HepG2 (cell line): ENCODE data around the gene REC114. TPM values are rescaled to one million over a fixed set of nuclear protein-coding genes. Genes with fewer than 3 reads are reported as not detected.

ENCODE experiments used
- ATAC-seq: fragments of 200-7000 bp; cut with Tn5 transposase; 3 replicates; pipeline ENCODE4 v1.9.1; 2020; ENCODE audit warnings: mild to moderate bottlenecking, moderate library complexity
- BruUV-seq: library from RNA; stranded (reverse); fragments of 400-500 nt; replicated peaks from 2 replicates; lab custom pipeline; 2021; lab: Mats Ljungman, UMichigan
- CTCF ChIA-PET: fragments of 300-600 bp; formaldehyde crosslinking; extraction: SDS; loops from one replicate; lab custom pipeline; 2021; ENCODE audit warnings: low total read pairs, inconsistent platforms, low intra/inter-chr PET ratio; lab: Yijun Ruan, JAX
- POLR2A ChIA-PET: fragments of 350-600 bp; sonication (Branson Sonifier 250); formaldehyde crosslinking; loops from one replicate; lab custom pipeline; 2020; ENCODE audit warnings: antibody characterized with exemption, inconsistent platforms; lab: Yijun Ruan, JAX
- DNase-seq: peaks from one replicate; pipeline ENCODE4 v3.0.0-alpha.2; 2015; ENCODE audit warnings: low spot score
- FAIRE-seq: peaks from 3 replicates; lab custom pipeline; 2011; peaks lifted over from hg19 to GRCh38; lab: Jason Lieb, UNC
- H2AFZ ChIP-seq: one replicate; pipeline ENCODE4 v1.6.1; 2011; ENCODE audit warnings: low read length, inconsistent platforms
- H3K27ac ChIP-seq: fragments of 300-600 bp; 3 replicates; pipeline ENCODE4 v1.8.0; 2011; ENCODE audit warnings: mixed run types, mild to moderate bottlenecking, mixed read lengths, low read length, inconsistent platforms; ENCODE audit not compliant: insufficient read depth; ENCODE audit errors: extremely low read length
- H3K27me3 ChIP-seq, 2 experiments: fragments of 200-600 bp in 1 of 2; 2 replicates in 1 of 2; 3 replicates in 1 of 2; pipeline versions ENCODE4 v1.6.0 to v1.8.0; 2011; ENCODE audit warnings: low read length in 2 of 2, mild to moderate bottlenecking in 2 of 2, moderate library complexity in 2 of 2, inconsistent platforms in 1 of 2; ENCODE audit not compliant: insufficient read depth in 2 of 2, control insufficient read depth in 1 of 2
- H3K36me3 ChIP-seq, 2 experiments: fragments of 200-600 bp in 1 of 2; replicated peaks in 1 of 2; 2 replicates in 1 of 2; 3 replicates in 1 of 2; pipeline versions ENCODE4 v1.5.1 to v1.8.0; 2011; ENCODE audit warnings: low read length in 2 of 2, inconsistent platforms in 1 of 2; ENCODE audit not compliant: insufficient read depth in 2 of 2, control insufficient read depth in 1 of 2
- H3K4me1 ChIP-seq: 2 replicates; pipeline ENCODE4 v1.5.1; 2012; ENCODE audit warnings: low read length, inconsistent platforms; ENCODE audit not compliant: insufficient read depth
- H3K4me2 ChIP-seq: 2 replicates; pipeline ENCODE4 v1.6.0; 2011; ENCODE audit warnings: low read depth, low read length, inconsistent platforms
- H3K4me3 ChIP-seq, 3 experiments: fragments of 200-600 bp in 1 of 3; sonication (generic), shearing (Covaris generic) in 1 of 3; replicated peaks in 1 of 3; 2 replicates each; pipeline ENCODE4 v1.5.1; 2011 to 2016; ENCODE audit warnings: low read length in 3 of 3, inconsistent platforms in 2 of 3, low read depth in 2 of 3, mild to moderate bottlenecking in 2 of 3, control low read depth in 1 of 3, mixed read lengths in 1 of 3; ENCODE audit not compliant: insufficient read depth in 1 of 3
- H3K79me2 ChIP-seq: one replicate; pipeline ENCODE4 v1.6.1; 2011; ENCODE audit warnings: low read length, inconsistent platforms; ENCODE audit not compliant: insufficient read depth
- H3K9ac ChIP-seq: 2 replicates; pipeline ENCODE4 v1.6.0; 2011; ENCODE audit warnings: mild to moderate bottlenecking, low read depth, low read length, inconsistent platforms; ENCODE audit not compliant: insufficient read depth
- H3K9me3 ChIP-seq: 2 replicates; pipeline ENCODE4 v1.5.1; 2012; ENCODE audit warnings: mild to moderate bottlenecking, low read length
- H4K20me1 ChIP-seq: 2 replicates; pipeline ENCODE4 v1.6.0; 2011; ENCODE audit warnings: inconsistent platforms, mild to moderate bottlenecking, low read length, moderate library complexity; ENCODE audit not compliant: insufficient read depth
- DZIP1 ChIP-seq: sonication (generic); formaldehyde crosslinking; IDR thresholded peaks from 2 replicates; pipeline ENCODE4 v1.5.0; 2020; ENCODE audit warnings: mild to moderate bottlenecking, missing genetic modification reagents
- GATAD2A ChIP-seq: IDR thresholded peaks from 2 replicates; pipeline ENCODE4 v1.6.1; 2016
- GLI4 ChIP-seq: sonication (generic); formaldehyde crosslinking; IDR thresholded peaks from 2 replicates; pipeline ENCODE4 v1.5.1; 2020; ENCODE audit warnings: missing genetic modification reagents, mild to moderate bottlenecking, moderate library complexity, borderline replicate concordance
- HHEX ChIP-seq: IDR thresholded peaks from 2 replicates; pipeline ENCODE4 v1.6.1; 2016; ENCODE audit warnings: control low read depth
- HINFP ChIP-seq: sonication (generic); formaldehyde crosslinking; IDR thresholded peaks from 2 replicates; pipeline ENCODE4 v1.4.0; 2020; ENCODE audit warnings: low read depth, mild to moderate bottlenecking, missing genetic modification reagents
- HNF4A ChIP-seq: sonication (generic); formaldehyde crosslinking; IDR thresholded peaks from 2 replicates; pipeline ENCODE4 v1.4.0; 2020; ENCODE audit warnings: missing genetic modification reagents
- ISL2 ChIP-seq: sonication (generic); formaldehyde crosslinking; IDR thresholded peaks from 2 replicates; pipeline ENCODE4 v1.5.0; 2020; ENCODE audit warnings: missing genetic modification reagents
- NKX3-1 ChIP-seq: sonication (generic); formaldehyde crosslinking; IDR thresholded peaks from 2 replicates; pipeline ENCODE4 v1.5.0; 2020; ENCODE audit warnings: missing genetic modification reagents
- RBM22 ChIP-seq: fragments of 200-400 bp; formaldehyde crosslinking; optimal IDR thresholded peaks from 2 replicates; pipeline ENCODE3; 2017; ENCODE audit warnings: mild to moderate bottlenecking, low read length, moderate library complexity
- SNAI1 ChIP-seq: sonication (generic); formaldehyde crosslinking; IDR thresholded peaks from 2 replicates; pipeline ENCODE4 v1.5.0; 2020; ENCODE audit warnings: mild to moderate bottlenecking, missing genetic modification reagents, borderline replicate concordance
- TOPORS ChIP-seq: sonication (generic); formaldehyde crosslinking; IDR thresholded peaks from 2 replicates; pipeline ENCODE4 v1.8.0; 2023; ENCODE audit warnings: mild to moderate bottlenecking, missing genetic modification reagents
- ZFP1 ChIP-seq: IDR thresholded peaks from 2 replicates; pipeline ENCODE4 v1.6.1; 2016
- ZFP90 ChIP-seq: sonication (generic); formaldehyde crosslinking; IDR thresholded peaks from 2 replicates; pipeline ENCODE4 v1.8.0; 2022; ENCODE audit warnings: missing genetic modification reagents, mild to moderate bottlenecking, inconsistent platforms, borderline replicate concordance
- ZNF12 ChIP-seq: sonication (generic); formaldehyde crosslinking; IDR thresholded peaks from 2 replicates; pipeline ENCODE4 v1.5.0; 2020; ENCODE audit warnings: missing genetic modification reagents
- ZNF737 ChIP-seq: sonication (generic); formaldehyde crosslinking; IDR thresholded peaks from 2 replicates; pipeline ENCODE4 v1.5.0; 2020; ENCODE audit warnings: missing genetic modification reagents, mild to moderate bottlenecking, borderline replicate concordance
- ZNF749 ChIP-seq: sonication (generic); formaldehyde crosslinking; IDR thresholded peaks from 2 replicates; pipeline ENCODE4 v1.8.0; 2022; ENCODE audit warnings: mild to moderate bottlenecking, missing genetic modification reagents, moderate library complexity, borderline replicate concordance
- WGBS: methylation state at CpG from one replicate; pipeline ENCODE4 v1.1.6; 2017; ENCODE audit warnings: low lambda C conversion rate; 5-methylcytosine and 5-hydroxymethylcytosine counted together
- in situ Hi-C: cut with HindIII; loops from 2 replicates; pipeline ENCODE4 v1.10.0; 2017; ENCODE audit warnings: low pct_unique_long_range_greater_than_20kb; ENCODE audit not compliant: extremely low pct_ligation_motif_present
- intact Hi-C: fragments of 100-400 bp; cut with micrococcal nuclease; formaldehyde crosslinking; loops from one replicate; pipeline ENCODE4 v1.10.0; 2022; ENCODE audit not compliant: unreplicated experiment
- polyA plus RNA-seq, 8 experiments: library from polyadenylated mRNA; depleted of rRNA in 3 of 8; stranded (reverse) in 7 of 8; unstranded in 1 of 8; fragments of >200 nt; fragmentation: Illumina TruSeq in 4 of 8; extraction: Trizol in 4 of 8; gene quantifications; 2 replicates each; pipeline versions ENCODE4 v1.2.1 to v1.2.3, GENCODE V29; 2011 to 2016; ENCODE audit warnings: low read depth in 4 of 8, missing spikeins in 1 of 8, mixed read lengths in 1 of 8; ENCODE audit not compliant: insufficient read depth in 1 of 8
- total RNA-seq, 5 experiments: library from RNA; depleted of rRNA; stranded (reverse); fragments of >200 nt; fragmentation: Illumina TruSeq; extraction: Trizol; gene quantifications; 2 replicates each; pipeline ENCODE4 v1.2.3, GENCODE V29; 2016; ENCODE audit warnings: low read depth in 1 of 5

The REC114 gene
- total and polyA plus RNA-seq, 2 of the 13 experiments (the other 11 are each of a cell fraction or from before 2014, with no cell fraction given) = not detected

- H3K4me3 ChIP-seq = no peak overlapping the region
- H4K20me1 ChIP-seq = no peaks in the 10 kb centered on the region
- H3K9ac ChIP-seq = no peak overlapping the region
- H3K27ac ChIP-seq = no peak overlapping the region
- in situ Hi-C loops (no loop called here), intact Hi-C loops (no loop called here)
- 0% methylated on average over 2 of the region's 2 CpGs for WGBS
- H3K4me2 ChIP-seq = no peak overlapping the region
- no peaks in the 10 kb centered on the region for H3K36me3 ChIP-seq
- H3K4me1 ChIP-seq = no peaks in the 10 kb centered on the region
- peaks cover 0 to 1% of the 10 kb centered on the region in 2 experiments; a peak in 3 of 5 replicates for H3K27me3 ChIP-seq
- no peaks in the 10 kb centered on the region for H3K79me2 ChIP-seq
- ChIA-PET POLR2A (no interaction called here), CTCF (no interaction called here)
- ATAC-seq = no peak
- TF ChIP-seq GLI4 = no peak
- no peak for TF ChIP-seq ZNF737 (CRISPR knock-in tag)
- TF ChIP-seq HNF4A = no peak
- no peak for TF ChIP-seq NKX3-1 (CRISPR knock-in tag)
- no peak for TF ChIP-seq DZIP1 (CRISPR knock-in tag)
- no peak for TF ChIP-seq TOPORS
- TF ChIP-seq ZNF12 (CRISPR knock-in tag) = no peak
- TF ChIP-seq HINFP (CRISPR knock-in tag) = no peak
- TF ChIP-seq GATAD2A (CRISPR knock-in tag) = no peak
- no peak for TF ChIP-seq SNAI1 (CRISPR knock-in tag)
- no peak for TF ChIP-seq RBM22
- TF ChIP-seq ZFP90 (CRISPR knock-in tag) = no peak
- no peak for TF ChIP-seq ZFP1 (CRISPR knock-in tag)
- no peak for TF ChIP-seq ISL2 (CRISPR knock-in tag)
- no peak for TF ChIP-seq ZNF749 (CRISPR knock-in tag)
- no peak for TF ChIP-seq HHEX (CRISPR knock-in tag)
- no peaks in the 10 kb centered on the region for H3K9me3 ChIP-seq
- H2AFZ ChIP-seq = no peak overlapping the region
- no peak for FAIRE-seq
- DNase-seq = no peak
- no TSS peak for BruUV-seq
These were observed 6.4 kb upstream of the REC114 start for GRCh38 chr15:73436613-73437012.
